Left lung (tissue), 10 donors: ENCODE results near the gene MACROD2. TPM values are rescaled to one million over a fixed set of nuclear protein-coding genes. Genes with fewer than 3 reads are reported as not detected.

Experiments used
- ATAC-seq: fragments of 200-7000 bp; cut with Tn5 transposase; one replicate; pipeline ENCODE4 v1.9.1; 2020; ENCODE audit warnings: moderate library complexity
- DNase-seq, 4 donors: peaks; one replicate each; pipeline ENCODE4 v3.0.0-alpha.2; 2013 to 2020
- H3K27ac ChIP-seq, 2 donors: fragments of 200-600 bp; sonication (generic) in 1 of 2; one replicate each; pipeline versions ENCODE4 v1.5.0 to v1.8.0; 2020 to 2021
- H3K27me3 ChIP-seq, 2 donors: fragments of 200-600 bp; sonication (generic) in 1 of 2; one replicate each; pipeline versions ENCODE4 v1.5.0 to v1.8.0; 2020 to 2021
- H3K36me3 ChIP-seq, 2 donors: fragments of 200-600 bp; sonication (generic) in 1 of 2; one replicate each; pipeline versions ENCODE4 v1.5.0 to v1.8.0; 2020 to 2021
- H3K4me1 ChIP-seq, 2 donors: fragments of 200-600 bp; one replicate each; pipeline ENCODE4 v1.8.0; 2021
- H3K4me3 ChIP-seq, 2 donors: fragments of 200-600 bp; sonication (generic) in 1 of 2; one replicate each; pipeline versions ENCODE4 v1.5.0 to v1.8.0; 2020 to 2021; ENCODE audit warnings: mild to moderate bottlenecking in 1 of 2
- H3K9me3 ChIP-seq, 2 donors: fragments of 200-600 bp; sonication (generic) in 1 of 2; one replicate each; pipeline versions ENCODE4 v1.5.0 to v1.8.0; 2020 to 2021
- intact Hi-C, 2 donors: fragments of 100-400 bp; cut with DNase I; formaldehyde crosslinking; loops; one replicate each; pipeline versions ENCODE4 v1.11.2 to v1.14.2; 2022
- polyA plus RNA-seq, 6 donors: library from polyadenylated mRNA; unstranded; fragments of 120-200 nt; gene quantifications; one replicate each; pipeline ENCODE4 v1.2.1, GENCODE V29; 2013; ENCODE audit not compliant: insufficient read length in 6 of 6
- total RNA-seq, 2 donors: library from RNA; stranded (reverse); fragmentation: NEBNext Ultra II Directional; extraction: Animal tissue kit (Norgen Biotek cat#: 25700); gene quantifications; one replicate each; pipeline ENCODE4 v1.2.1, GENCODE V29; 2021
- TF ChIP-seq, protein P1 (sequence below), 2 donors: fragments of 200-600 bp; sonication (generic) in 1 of 2; IDR thresholded peaks; one replicate each; pipeline versions ENCODE4 v1.5.0 to v1.8.0; 2021; ENCODE audit warnings: antibody characterized with exemption in 2 of 2
- donor health status: DM: no; HTN: yes; CAD: no.
- donor health status: DM: no; HTN: no; CAD: no.

Gene MACROD2
- total and polyA plus RNA-seq, 8 donors, result 6.1 to 23.6 (median 8.9) TPM

DNA sequence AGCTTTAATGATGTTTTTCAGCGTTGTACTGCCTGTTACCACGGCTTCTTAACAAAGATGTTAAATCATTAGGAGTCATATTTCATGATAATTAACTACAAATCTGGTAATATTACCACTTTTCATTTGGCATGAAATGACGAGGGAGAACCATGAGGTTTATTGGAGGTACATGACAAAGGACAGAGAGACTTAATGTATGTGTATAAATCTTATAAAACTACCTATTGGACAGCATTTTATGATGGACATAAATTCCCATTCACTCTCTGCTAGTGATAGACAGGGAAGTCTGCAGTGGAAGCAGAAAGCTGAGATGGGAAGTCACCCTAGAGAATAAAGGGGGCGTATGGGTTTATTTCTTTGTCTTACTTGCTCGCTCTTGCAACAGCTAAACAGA, 1292.0 kb downstream of the MACROD2 start:
- Histone ChIP-seq H3K9me3 (peaks cover 0 to 3% of the 10 kb centered on the region in 2 donors), H3K4me3 (no peak overlapping the region), H3K36me3 (no peaks in the 10 kb centered on the region), H3K4me1 (no peaks in the 10 kb centered on the region), H3K27ac (no peak overlapping the region), H3K27me3 (no peaks in the 10 kb centered on the region)
- TF ChIP-seq, protein P1, sequence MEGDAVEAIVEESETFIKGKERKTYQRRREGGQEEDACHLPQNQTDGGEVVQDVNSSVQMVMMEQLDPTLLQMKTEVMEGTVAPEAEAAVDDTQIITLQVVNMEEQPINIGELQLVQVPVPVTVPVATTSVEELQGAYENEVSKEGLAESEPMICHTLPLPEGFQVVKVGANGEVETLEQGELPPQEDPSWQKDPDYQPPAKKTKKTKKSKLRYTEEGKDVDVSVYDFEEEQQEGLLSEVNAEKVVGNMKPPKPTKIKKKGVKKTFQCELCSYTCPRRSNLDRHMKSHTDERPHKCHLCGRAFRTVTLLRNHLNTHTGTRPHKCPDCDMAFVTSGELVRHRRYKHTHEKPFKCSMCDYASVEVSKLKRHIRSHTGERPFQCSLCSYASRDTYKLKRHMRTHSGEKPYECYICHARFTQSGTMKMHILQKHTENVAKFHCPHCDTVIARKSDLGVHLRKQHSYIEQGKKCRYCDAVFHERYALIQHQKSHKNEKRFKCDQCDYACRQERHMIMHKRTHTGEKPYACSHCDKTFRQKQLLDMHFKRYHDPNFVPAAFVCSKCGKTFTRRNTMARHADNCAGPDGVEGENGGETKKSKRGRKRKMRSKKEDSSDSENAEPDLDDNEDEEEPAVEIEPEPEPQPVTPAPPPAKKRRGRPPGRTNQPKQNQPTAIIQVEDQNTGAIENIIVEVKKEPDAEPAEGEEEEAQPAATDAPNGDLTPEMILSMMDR (IDR thresholded peaks at IDR 0.05), result no peak
- no peak for DNase-seq
- intact Hi-C loops, result no loop called here
- no peak for ATAC-seq

DNA sequence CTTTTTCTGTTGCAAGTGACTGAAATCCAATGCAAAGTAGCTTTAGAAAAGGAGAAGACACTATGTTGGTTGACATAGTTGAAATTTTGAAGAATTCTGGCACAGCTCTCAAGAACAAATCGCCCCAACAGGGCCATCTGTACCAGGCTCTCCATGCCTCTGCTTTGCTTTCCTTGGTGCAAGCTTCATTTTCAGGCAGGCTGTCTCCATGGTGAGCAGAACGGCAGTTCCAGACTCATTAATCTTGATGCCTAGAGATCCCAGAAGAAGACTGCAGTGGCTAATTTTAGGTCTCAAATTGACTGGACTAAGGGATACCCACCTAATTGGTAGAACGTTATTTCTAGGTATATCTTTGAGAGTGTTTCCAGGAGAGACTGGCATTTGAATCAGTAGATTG, 1292.8 kb downstream of the MACROD2 start:
- TF ChIP-seq, protein P1 (IDR thresholded peaks at IDR 0.05), result no peak
- Histone ChIP-seq H3K36me3 (no peaks in the 10 kb centered on the region), H3K9me3 (no peaks in the 10 kb centered on the region), H3K4me3 (no peak overlapping the region), H3K27ac (no peak overlapping the region), H3K27me3 (no peaks in the 10 kb centered on the region), H3K4me1 (no peaks in the 10 kb centered on the region)
- no peak for ATAC-seq
- no peak for DNase-seq
- intact Hi-C loops, result no loop called here

DNA sequence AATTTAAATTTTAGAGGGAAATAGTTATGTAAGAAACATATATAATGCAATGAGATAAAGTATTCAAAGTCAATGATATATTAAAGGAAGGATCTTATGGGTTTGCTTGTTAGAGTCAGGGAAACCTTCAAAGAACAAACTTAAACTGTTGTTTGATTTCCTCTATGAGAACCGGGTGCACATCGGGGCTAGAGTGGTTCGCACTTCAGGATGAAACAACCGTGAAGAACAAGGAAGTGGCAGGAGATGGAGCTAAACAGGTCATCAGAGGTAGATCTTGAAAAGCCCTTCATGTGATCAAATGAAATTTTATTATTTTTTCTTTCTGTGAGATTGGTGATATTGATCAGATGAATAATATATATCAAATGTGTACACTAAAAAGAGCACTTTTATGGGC, 1294.0 kb downstream of the MACROD2 start:
- H3K36me3 ChIP-seq, result no peaks in the 10 kb centered on the region
- no peak overlapping the region for H3K27ac ChIP-seq
- ATAC-seq, result peak; percentile 65
- intact Hi-C loops, result no loop called here
- TF ChIP-seq, protein P1 (IDR thresholded peaks at IDR 0.05), result no peak
- H3K27me3 ChIP-seq, result no peaks in the 10 kb centered on the region
- H3K9me3 ChIP-seq, result no peaks in the 10 kb centered on the region
- no peaks in the 10 kb centered on the region for H3K4me1 ChIP-seq
- H3K4me3 ChIP-seq, result no peak overlapping the region
- DNase-seq, result no peak

DNA sequence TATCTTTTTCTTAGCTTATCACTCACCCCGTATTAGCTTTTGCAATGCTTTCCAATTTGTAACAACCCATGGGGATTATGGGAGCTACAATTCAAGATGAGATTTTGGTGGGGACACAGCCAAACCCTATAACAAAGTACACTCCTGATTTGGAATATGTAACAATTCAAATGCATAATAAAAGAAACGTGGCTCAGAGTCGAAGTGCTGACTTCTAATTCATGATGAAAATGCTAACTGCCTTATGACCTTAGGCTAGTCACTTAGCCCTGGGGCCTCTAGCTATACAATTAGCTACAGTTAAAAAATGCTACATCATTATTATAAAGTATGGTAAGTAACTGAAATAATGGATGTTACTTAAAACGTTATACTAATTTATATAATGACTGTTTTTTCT, 1297.1 kb downstream of the MACROD2 start:
- intact Hi-C loops, result no loop called here

DNA sequence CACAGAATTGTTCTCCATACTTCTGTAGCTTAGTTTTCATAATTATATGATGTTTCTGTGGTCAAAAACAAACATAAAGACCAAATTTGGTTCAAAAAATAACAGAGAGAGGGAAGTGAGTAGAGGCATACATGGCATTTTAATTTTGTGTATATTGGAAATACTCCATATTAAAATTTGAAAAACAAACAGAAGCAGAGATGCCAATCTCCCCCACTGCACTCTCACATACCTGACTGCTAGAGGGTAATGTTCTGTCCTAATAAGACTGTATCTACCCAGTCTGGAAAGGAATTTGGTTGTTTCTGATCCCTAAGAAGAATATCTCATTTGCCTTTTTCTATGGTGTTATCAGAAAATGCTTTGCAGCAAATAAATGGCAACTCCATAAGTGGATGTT, 1301.1 kb downstream of the MACROD2 start:
- no peak overlapping the region for H3K4me3 ChIP-seq
- no peaks in the 10 kb centered on the region for H3K9me3 ChIP-seq
- TF ChIP-seq, protein P1 (IDR thresholded peaks at IDR 0.05), result no peak
- no peak overlapping the region for H3K27ac ChIP-seq
- no peaks in the 10 kb centered on the region for H3K36me3 ChIP-seq
- no peaks in the 10 kb centered on the region for H3K27me3 ChIP-seq
- ATAC-seq, result peak; percentile 82
- H3K4me1 ChIP-seq, result no peaks in the 10 kb centered on the region
- no peak for DNase-seq
- intact Hi-C loops, result no loop called here

More for the DNA sequence above, 1297.1 kb downstream of the MACROD2 start:
- no peaks in the 10 kb centered on the region for H3K9me3 ChIP-seq
- no peaks in the 10 kb centered on the region for H3K4me1 ChIP-seq
- ATAC-seq, result no peak
- no peak for DNase-seq
- no peaks in the 10 kb centered on the region for H3K36me3 ChIP-seq
- TF ChIP-seq, protein P1 (IDR thresholded peaks at IDR 0.05), result no peak
- no peak overlapping the region for H3K4me3 ChIP-seq
- H3K27ac ChIP-seq, result no peak overlapping the region
- H3K27me3 ChIP-seq, result no peaks in the 10 kb centered on the region
